ENCODE measurements around the gene ARFRP1.

ARFRP1 gene

GRCh38 chr20:63665708-63666107 lies 42.1 kb downstream of the ARFRP1 start:
- no peak for DNase-seq (ENCODE audit: extremely low spot score)
- POLR2A ChIA-PET: no interaction called here
- CTCF ChIA-PET: interaction anchor here (0.8 to 1.9 kb wide), 4 partner anchors 42 to 392 kb away, joined by 3 to 5 read pairs (median 3); partner anchors contain the start of genes ARFRP1 and ZGPAT
- TF ChIP-seq CTCF (IDR thresholded peaks at IDR 0.05; ENCODE audit: control extremely low read depth, extremely low read depth, low read depth, missing control alignments): no peak

DNA sequence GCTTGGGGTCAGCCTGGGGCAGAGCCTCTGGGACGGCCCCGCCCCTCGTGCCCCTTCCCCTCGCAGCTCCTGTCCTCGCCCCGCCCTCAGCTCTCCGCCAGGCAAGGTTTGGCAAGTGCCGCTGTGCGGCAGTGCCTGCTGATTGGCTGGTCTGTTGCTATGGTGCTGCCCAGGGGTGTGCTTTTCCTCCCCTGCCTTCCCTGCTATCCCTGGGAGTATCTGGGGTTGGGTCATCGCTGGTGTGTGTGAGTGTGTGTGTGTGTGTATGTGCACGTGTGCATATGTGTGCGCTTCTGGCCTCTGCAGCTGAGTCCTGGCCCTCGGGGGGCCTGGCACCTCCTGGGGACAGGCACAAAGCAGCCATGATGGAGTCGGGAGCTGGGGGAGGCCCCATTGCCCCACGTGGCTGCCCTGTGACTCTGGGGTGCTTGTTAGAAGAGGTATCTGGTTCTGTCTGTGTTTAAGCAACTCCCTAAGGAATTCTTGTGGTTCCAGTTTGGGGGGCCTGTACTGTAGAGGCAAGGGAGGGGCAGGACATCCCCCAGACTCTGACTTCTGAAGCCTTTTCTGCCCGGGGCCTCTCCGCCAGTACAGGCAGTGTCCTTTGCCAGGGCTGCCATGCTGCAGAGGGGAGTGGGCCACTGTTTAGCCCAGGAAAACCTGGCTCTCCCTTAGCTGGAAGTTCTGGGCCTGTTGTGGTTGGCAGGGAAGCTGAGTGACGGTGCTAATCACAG lies 42.7 kb downstream of the ARFRP1 start:
- DNase-seq (ENCODE audit: extremely low spot score): no peak
- POLR2A ChIA-PET: no interaction called here
- no peak for TF ChIP-seq CTCF (IDR thresholded peaks at IDR 0.05; ENCODE audit: control extremely low read depth, extremely low read depth, low read depth, missing control alignments)
- CTCF ChIA-PET: interaction anchor here (0.9 to 1.7 kb wide), 3 partner anchors 10 to 127 kb away, joined by 3 read pairs; partner anchors contain the start of gene PTK6

DNA sequence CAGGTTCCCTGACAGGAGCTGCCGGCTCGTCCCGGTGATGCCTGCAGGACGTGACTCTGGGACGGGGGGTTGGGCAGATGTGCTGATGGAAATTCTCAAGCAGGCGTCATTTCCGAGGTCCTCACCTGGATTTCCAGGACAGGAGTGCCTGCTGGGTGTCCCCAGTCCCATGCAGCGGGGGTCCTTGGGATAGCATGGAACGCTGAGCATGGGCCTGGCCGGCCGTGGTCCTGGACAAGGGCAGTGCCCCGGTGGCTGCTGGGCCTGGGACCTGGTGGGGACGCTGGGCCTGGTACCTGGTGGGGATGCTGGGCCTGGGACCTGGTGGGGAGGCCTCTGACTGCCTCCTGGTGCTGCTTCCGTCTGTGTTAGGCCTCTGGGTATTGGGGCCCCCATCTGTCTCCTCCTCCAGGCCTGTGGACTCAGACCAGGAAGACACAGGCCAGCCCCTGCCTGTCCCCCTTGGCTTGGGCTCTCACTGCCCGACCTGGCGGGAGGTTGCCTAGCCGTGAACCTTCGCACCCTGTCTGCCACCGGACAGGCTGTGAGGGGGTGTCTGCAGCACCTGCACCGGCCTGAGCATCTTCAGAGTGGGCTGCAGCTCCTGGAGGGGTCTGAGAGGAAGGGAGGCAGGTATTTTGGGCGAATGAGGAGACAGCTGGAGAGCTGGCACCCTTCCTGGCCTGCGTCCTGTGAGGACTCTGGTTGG lies 43.5 kb downstream of the ARFRP1 start:
- no peak for TF ChIP-seq CTCF (IDR thresholded peaks at IDR 0.05; ENCODE audit: control extremely low read depth, extremely low read depth, low read depth, missing control alignments)
- CTCF ChIA-PET: interaction anchor here (0.9 to 1.7 kb wide), 3 partner anchors 11 to 127 kb away, joined by 3 read pairs; partner anchors contain the start of gene PTK6
- DNase-seq (ENCODE audit: extremely low spot score): no peak
- POLR2A ChIA-PET: no interaction called here

GRCh38 chr20:63663332-63664066 lies 44.3 kb downstream of the ARFRP1 start:
- no peak for TF ChIP-seq CTCF (IDR thresholded peaks at IDR 0.05; ENCODE audit: control extremely low read depth, extremely low read depth, low read depth, missing control alignments)
- DNase-seq (ENCODE audit: extremely low spot score): no peak
- POLR2A ChIA-PET: no interaction called here
- CTCF ChIA-PET: no interaction called here

DNA sequence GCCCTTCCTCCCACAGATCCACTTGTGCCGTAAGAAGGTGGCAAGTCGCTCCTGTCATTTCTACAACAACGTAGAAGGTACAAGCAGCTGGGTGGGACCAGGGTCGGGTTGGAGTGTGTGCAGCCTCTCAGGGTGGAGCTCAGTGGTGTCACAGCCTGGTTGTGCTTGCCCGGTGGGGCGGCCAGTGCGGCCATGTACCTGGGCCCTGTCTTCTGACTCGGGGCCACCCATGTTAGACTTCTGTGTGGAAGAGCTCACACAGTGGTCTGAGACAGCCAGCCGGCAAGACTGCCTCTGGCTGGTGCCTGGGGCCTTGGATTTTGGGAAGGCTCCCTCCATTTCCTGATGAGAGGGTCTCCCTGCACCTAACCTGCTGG lies 45.0 kb downstream of the ARFRP1 start:
- POLR2A ChIA-PET: no interaction called here
- CTCF ChIA-PET: interaction anchor here (1.2 kb wide), 1 partner anchor 21 kb away, joined by 3 read pairs; no protein-coding TSS in a partner anchor
- TF ChIP-seq CTCF (IDR thresholded peaks at IDR 0.05; ENCODE audit: control extremely low read depth, extremely low read depth, low read depth, missing control alignments): no peak

More for the DNA sequence above, 45.0 kb downstream of the ARFRP1 start:
- DNase-seq (ENCODE audit: extremely low spot score): no peak

Data from GM10248 (cell line).